IPS-15b (cell line): Measurements from ENCODE around the gene TRRAP.
"Not testable (repeated sequence)": the region's sequence is repeated elsewhere in the genome, so short reads cannot be mapped to it uniquely, and the experiment has no call there.

ENCODE experiments used
- H3K27me3 ChIP-seq: one replicate; pipeline ENCODE4 v1.6.1; 2013; ENCODE audit warnings: low read length; ENCODE audit not compliant: control insufficient read depth, insufficient read depth
- H3K36me3 ChIP-seq: one replicate; pipeline ENCODE4 v1.6.1; 2013; ENCODE audit warnings: low read length; ENCODE audit not compliant: control insufficient read depth, insufficient read depth
- H3K4me1 ChIP-seq: one replicate; pipeline ENCODE4 v1.6.1; 2013; ENCODE audit warnings: mild to moderate bottlenecking, low read length; ENCODE audit not compliant: control insufficient read depth, insufficient read depth
- H3K4me3 ChIP-seq: one replicate; pipeline ENCODE4 v1.5.1; 2013; ENCODE audit warnings: low read depth, low read length
- H3K9ac ChIP-seq: one replicate; pipeline ENCODE4 v1.6.1; 2013; ENCODE audit warnings: low read depth, mild to moderate bottlenecking, low read length
- H3K9me3 ChIP-seq: one replicate; pipeline ENCODE4 v1.6.1; 2013; ENCODE audit warnings: mild to moderate bottlenecking, low read length; ENCODE audit not compliant: control insufficient read depth, insufficient read depth

The TRRAP gene

DNA sequence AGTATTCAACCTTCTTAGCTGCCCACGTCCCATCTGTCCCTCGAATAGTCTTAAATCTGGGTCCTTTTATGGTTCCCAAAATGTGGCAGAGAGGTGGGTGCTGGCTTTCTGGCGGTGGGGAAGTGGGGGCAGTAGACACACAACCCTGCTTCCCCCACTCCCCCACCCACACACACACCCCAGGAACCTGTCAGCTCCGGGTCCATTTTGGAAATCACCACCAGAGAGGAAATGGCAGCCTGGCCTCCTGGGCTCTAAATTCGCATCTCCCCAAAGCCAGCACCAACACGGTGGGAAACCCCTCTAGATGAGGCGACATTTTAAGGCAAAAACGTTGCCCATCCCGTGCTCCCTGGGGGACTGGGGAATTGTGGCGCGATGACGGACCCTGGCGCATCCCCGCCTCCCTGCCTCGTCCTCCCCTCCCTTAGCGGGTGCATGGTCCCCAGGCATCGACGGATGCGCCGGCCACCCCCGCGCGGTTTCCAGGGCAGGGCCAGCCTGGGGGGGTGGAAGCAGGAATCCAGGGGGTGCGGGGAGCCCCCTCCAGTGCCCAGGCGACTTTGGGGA, 9.2 kb upstream of the TRRAP start:
- Histone ChIP-seq H3K36me3 (no peaks in the 10 kb centered on the region), H3K9ac (no peak overlapping the region), H3K4me3 (peak overlapping the region; percentile 61), H3K9me3 (no peaks in the 10 kb centered on the region), H3K4me1 (peaks cover 5% of the 10 kb centered on the region), H3K27me3 (peaks cover 16% of the 10 kb centered on the region)

- Histone ChIP-seq H3K4me1 (peaks cover 5% of the 10 kb centered on the region), H3K9ac (no peak within 1 kb of the TSS), H3K27me3 (peaks cover 16% of the 10 kb centered on the region), H3K36me3 (no peaks in the 10 kb centered on the region), H3K4me3 (peak within 1 kb of the TSS; percentile 61), H3K9me3 (no peaks in the 10 kb centered on the region)
Observed at GRCh38 chr7:98869597-98870120, 8.7 kb upstream of the TRRAP start, which contains the start of gene TMEM130. TMEM130 (minus strand) TSS chr7:98870014; CDS start chr7:98869861, 153 bp downstream.

GRCh38 chr7:98870121-98870651, 8.1 kb upstream of the TRRAP start:
- H3K4me3 ChIP-seq = peak overlapping the region; percentile 61
- no peaks in the 10 kb centered on the region for H3K9me3 ChIP-seq
- peaks cover 16% of the 10 kb centered on the region for H3K27me3 ChIP-seq
- peaks cover 5% of the 10 kb centered on the region for H3K4me1 ChIP-seq
- H3K36me3 ChIP-seq = no peaks in the 10 kb centered on the region
- no peak overlapping the region for H3K9ac ChIP-seq

DNA sequence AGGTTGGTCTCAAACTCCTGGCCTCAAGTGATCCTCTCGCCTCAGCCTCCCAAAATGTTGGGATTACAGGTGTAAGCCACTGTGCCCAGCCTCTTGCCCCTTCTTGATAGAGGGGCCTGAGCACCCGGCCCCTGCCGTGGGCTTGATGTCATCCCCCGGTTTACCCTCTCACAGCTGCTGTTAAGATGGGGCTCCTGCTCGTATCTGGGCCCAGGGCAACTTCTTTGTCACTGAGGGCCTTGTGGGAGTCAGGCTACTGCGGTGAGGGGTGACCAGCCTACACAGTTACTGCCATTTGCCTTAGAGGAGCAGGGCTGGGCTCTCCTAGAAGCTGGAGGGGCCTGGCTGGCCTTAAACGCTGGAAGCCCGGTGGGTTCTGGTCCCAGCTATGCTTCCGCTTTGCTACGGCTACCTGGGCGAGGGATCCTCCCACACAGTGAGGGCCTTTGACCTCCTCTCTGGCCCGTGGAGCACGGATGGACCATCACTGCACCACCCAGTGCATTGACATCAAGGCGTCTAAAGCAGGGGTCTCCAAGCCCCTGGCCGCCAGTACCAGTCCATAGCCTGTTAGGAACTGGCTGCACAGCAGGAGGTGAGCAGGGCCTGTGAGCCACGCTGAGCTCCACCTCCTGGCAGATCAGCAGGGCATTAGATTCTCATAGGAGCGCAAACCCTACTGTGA, 7.4 kb upstream of the TRRAP start:
- Histone ChIP-seq H3K4me3 (no peak overlapping the region), H3K9me3 (no peaks in the 10 kb centered on the region), H3K27me3 (peaks cover 16% of the 10 kb centered on the region), H3K9ac (no peak overlapping the region), H3K36me3 (no peaks in the 10 kb centered on the region), H3K4me1 (peaks cover 5% of the 10 kb centered on the region)

DNA sequence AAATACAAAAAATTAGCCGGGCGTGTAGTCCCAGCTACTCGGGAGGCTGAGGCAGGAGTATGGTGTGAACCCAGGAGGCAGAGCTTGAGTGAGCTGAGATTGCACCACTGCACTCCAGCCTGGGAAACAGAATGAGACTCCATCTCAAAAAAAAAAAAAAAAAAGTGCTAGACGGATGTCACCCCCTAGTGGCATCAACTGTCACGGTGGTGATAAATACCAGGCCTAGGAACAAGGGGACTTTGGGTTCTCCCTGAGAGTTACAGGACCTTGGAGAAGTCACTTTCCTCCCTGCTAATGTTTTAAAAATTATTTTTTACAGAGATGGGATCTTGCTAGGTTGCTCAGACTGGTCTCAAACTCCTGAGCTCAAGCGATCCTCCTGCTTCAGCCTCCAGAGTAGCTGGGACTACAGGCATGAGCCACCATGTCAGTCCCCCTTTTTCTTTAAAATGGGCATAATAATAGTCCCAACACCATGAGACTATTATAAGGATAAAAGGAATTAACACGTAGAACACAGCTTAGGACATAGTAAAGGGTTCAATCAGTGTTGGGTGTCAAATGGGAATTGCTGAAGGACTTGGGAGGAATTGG, 5.9 kb upstream of the TRRAP start:
- Histone ChIP-seq H3K4me1 (peaks cover 5% of the 10 kb centered on the region), H3K4me3 (no peak overlapping the region), H3K36me3 (no peaks in the 10 kb centered on the region), H3K9ac (no peak overlapping the region), H3K9me3 (no peaks in the 10 kb centered on the region), H3K27me3 (peaks cover 16% of the 10 kb centered on the region)

- H3K9me3 ChIP-seq, H3K9ac ChIP-seq, H3K4me3 ChIP-seq, H3K4me1 ChIP-seq, H3K36me3 ChIP-seq: not testable (repeated sequence)
- H3K27me3 ChIP-seq = peaks cover 11% of the 10 kb centered on the region
Observed at GRCh38 chr7:98873610-98874009, 4.7 kb upstream of the TRRAP start.

GRCh38 chr7:98874942-98875341, 3.4 kb upstream of the TRRAP start:
- H3K9me3 ChIP-seq = no peaks in the 10 kb centered on the region
- peaks cover 2% of the 10 kb centered on the region for H3K4me1 ChIP-seq
- no peak overlapping the region for H3K9ac ChIP-seq
- peaks cover 4% of the 10 kb centered on the region for H3K36me3 ChIP-seq
- peaks cover 3% of the 10 kb centered on the region for H3K27me3 ChIP-seq
- H3K4me3 ChIP-seq = no peak overlapping the region

DNA sequence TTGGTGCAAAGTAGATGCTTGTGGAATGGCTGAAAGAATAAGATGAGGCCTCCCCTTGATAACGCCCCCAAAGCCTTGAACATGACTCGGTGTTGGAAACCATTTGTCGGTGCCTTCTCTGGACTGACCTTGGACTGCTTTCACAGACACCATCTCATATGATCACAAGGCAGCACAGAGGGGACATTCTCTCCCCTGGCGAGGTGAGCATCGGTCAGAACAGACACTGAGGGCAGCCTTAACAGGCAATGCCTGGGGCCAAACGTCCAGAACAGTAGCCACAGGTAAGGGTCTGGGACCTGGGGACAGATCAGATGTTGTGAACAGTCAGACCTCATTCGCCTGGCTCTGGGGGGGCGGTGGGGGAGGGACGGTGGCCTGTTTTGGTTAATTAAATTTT, 2.8 kb upstream of the TRRAP start:
- Histone ChIP-seq H3K4me1 (peaks cover 2% of the 10 kb centered on the region), H3K9me3 (no peaks in the 10 kb centered on the region), H3K36me3 (peaks cover 4% of the 10 kb centered on the region), H3K9ac (no peak overlapping the region), H3K4me3 (no peak overlapping the region), H3K27me3 (peaks cover 3% of the 10 kb centered on the region)

GRCh38 chr7:98877146-98877545, 1.2 kb upstream of the TRRAP start:
- no peaks in the 10 kb centered on the region for H3K27me3 ChIP-seq
- peaks cover 12% of the 10 kb centered on the region for H3K36me3 ChIP-seq
- H3K4me1 ChIP-seq = no peaks in the 10 kb centered on the region
- no peak overlapping the region for H3K4me3 ChIP-seq
- H3K9me3 ChIP-seq = no peaks in the 10 kb centered on the region
- H3K9ac ChIP-seq = no peak overlapping the region

- peaks cover 16% of the 10 kb centered on the region for H3K36me3 ChIP-seq
- H3K27me3 ChIP-seq = no peaks in the 10 kb centered on the region
- H3K4me3 ChIP-seq = peak overlapping the region; percentile 48
- no peaks in the 10 kb centered on the region for H3K9me3 ChIP-seq
- H3K4me1 ChIP-seq = no peaks in the 10 kb centered on the region
- H3K9ac ChIP-seq = no peak overlapping the region
Observed at GRCh38 chr7:98877692-98878364, 504 bp upstream of the TRRAP start.

GRCh38 chr7:98879198-98879978, 1.1 kb downstream of the TRRAP start:
- Histone ChIP-seq H3K4me3 (peak overlapping the region; percentile 91), H3K9me3 (no peaks in the 10 kb centered on the region), H3K9ac (peak overlapping the region; percentile 93), H3K27me3 (no peaks in the 10 kb centered on the region), H3K36me3 (peaks cover 26% of the 10 kb centered on the region), H3K4me1 (no peaks in the 10 kb centered on the region)
